PC-9 (cell line): Measurements from ENCODE around the gene MED27. TPM values are rescaled to one million over a fixed set of nuclear protein-coding genes. Genes with fewer than 3 reads are reported as not detected.

Experiments used
- BruUV-seq: library from RNA; stranded (reverse); fragments of 400-500 nt; replicated peaks from 2 replicates; lab custom pipeline; 2021; lab: Mats Ljungman, UMichigan
- CTCF ChIA-PET: fragments of 300-600 bp; sonication (Branson Sonifier 250); formaldehyde crosslinking; loops from one replicate; lab custom pipeline; 2022; ENCODE audit warnings: antibody characterized with exemption; lab: Charles Lee
- POLR2A ChIA-PET: fragments of 300-600 bp; sonication (Branson Sonifier 250); formaldehyde crosslinking; loops from one replicate; lab custom pipeline; 2022; ENCODE audit warnings: antibody characterized with exemption; ENCODE audit not compliant: unreplicated experiment; lab: Charles Lee
- DNase-seq, 2 experiments: peaks; one replicate each; pipeline versions ENCODE4 v3.0.0 to v3.0.0-alpha.2; 2015 to 2022; ENCODE audit warnings: mixed read lengths in 1 of 2
- H2AFZ ChIP-seq: fragments of 200-600 bp; sonication (generic); 2 replicates; pipeline ENCODE4 v1.8.1; 2017; ENCODE audit warnings: antibody characterized with exemption
- H3F3A ChIP-seq: fragments of 200-600 bp; sonication (generic); 2 replicates; pipeline ENCODE4 v1.8.1; 2017; ENCODE audit warnings: antibody characterized with exemption, mild to moderate bottlenecking, low read depth; ENCODE audit not compliant: insufficient read depth
- H3K27ac ChIP-seq: fragments of 200-600 bp; sonication (generic); 2 replicates; pipeline ENCODE4 v1.6.1; 2016; ENCODE audit warnings: mixed run types
- H3K27me3 ChIP-seq: fragments of 200-600 bp; sonication (generic); 2 replicates; pipeline ENCODE4 v1.6.1; 2016; ENCODE audit warnings: low read depth, mixed run types; ENCODE audit not compliant: insufficient read depth
- H3K36me3 ChIP-seq: fragments of 200-600 bp; sonication (generic); 2 replicates; pipeline ENCODE4 v1.6.1; 2016; ENCODE audit warnings: low read depth, mixed run types
- H3K4me1 ChIP-seq: fragments of 200-600 bp; sonication (generic); replicated peaks from 2 replicates; pipeline ENCODE4 v1.6.1; 2016; ENCODE audit warnings: mixed run types; ENCODE audit not compliant: insufficient read depth
- H3K4me2 ChIP-seq: fragments of 200-600 bp; sonication (generic); 2 replicates; pipeline ENCODE4 v1.6.1; 2017; ENCODE audit warnings: mixed run types
- H3K4me3 ChIP-seq: fragments of 200-600 bp; sonication (generic); 2 replicates; pipeline ENCODE4 v1.6.1; 2016; ENCODE audit warnings: mixed run types
- H3K79me2 ChIP-seq: fragments of 200-600 bp; sonication (generic); 2 replicates; pipeline ENCODE4 v1.6.1; 2017; ENCODE audit warnings: low read depth, mixed run types
- H3K9me2 ChIP-seq: fragments of 200-600 bp; sonication (generic); 2 replicates; pipeline ENCODE4 v1.8.1; 2017; ENCODE audit warnings: mild to moderate bottlenecking; ENCODE audit not compliant: insufficient read depth
- H3K9me3 ChIP-seq: fragments of 200-600 bp; sonication (generic); 2 replicates; pipeline ENCODE4 v1.8.1; 2016; ENCODE audit warnings: low read depth; ENCODE audit not compliant: insufficient read depth
- H4K20me1 ChIP-seq: fragments of 200-600 bp; sonication (generic); 2 replicates; pipeline ENCODE4 v1.8.1; 2017; ENCODE audit not compliant: insufficient read depth
- EZH2 ChIP-seq: fragments of 200-600 bp; sonication (generic); IDR thresholded peaks from 2 replicates; pipeline ENCODE4 v1.8.0; 2017; ENCODE audit warnings: antibody characterized with exemption, low read depth
- intact Hi-C: fragments of 100-400 bp; cut with micrococcal nuclease; formaldehyde crosslinking; loops from one replicate; pipeline ENCODE4 v1.10.0; 2022; ENCODE audit not compliant: unreplicated experiment
- total RNA-seq: library from RNA; stranded (reverse); gene quantifications from 2 replicates; pipeline ENCODE4 v1.2.3, GENCODE V29; 2021
- TF ChIP-seq, protein P1 (sequence below): fragments of 200-600 bp; sonication (generic); conservative IDR thresholded peaks from 2 replicates; pipeline ENCODE4 v1.6.1; 2017; ENCODE audit warnings: mixed run types, antibody characterized with exemption, mild to moderate bottlenecking, moderate library complexity

Gene MED27
- total RNA-seq, 1 experiment from 2014 or later, result 31.2 TPM

DNA sequence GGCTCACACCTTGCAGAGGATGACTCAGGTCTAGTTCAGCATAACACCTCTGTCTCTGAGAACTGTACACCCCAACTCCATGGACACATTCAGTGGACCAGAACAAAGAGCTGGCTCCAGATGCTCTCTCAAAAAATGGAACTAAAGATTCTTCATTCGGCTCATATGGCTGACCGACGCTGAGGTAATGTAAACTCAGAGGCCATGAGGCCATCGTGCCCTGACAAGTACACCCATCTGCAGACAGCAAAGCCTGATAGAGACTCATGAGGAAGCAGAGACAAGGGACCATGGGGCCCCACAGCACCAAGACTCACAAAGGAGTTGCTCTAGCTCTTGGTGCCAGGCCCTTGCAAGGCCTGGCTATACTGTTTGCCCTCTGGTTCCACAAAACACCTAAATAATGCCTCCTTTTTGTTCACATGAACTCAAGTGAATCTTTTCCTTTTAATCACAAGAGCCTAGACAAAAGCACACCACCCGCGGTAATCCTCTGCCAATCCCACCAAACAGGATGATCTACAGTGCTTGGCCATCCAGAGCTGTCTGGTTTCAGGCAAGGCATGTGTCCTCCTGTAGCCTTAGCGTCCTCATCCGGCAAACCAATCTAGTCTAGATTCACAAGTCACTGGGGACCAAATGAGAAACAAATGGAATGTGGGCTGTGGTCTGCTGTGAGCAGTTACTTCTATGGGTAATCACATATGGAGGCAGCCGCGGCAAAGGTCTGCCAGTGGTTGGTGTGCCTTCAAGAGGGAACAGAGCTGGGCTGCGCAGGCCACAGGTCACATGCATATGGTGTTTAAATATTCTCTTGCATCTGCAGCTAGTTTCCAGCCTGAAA lies 22.7 kb downstream of the MED27 start:
- 0 out of 2 replicates have a peak, but pooled peaks cover 9% of the 10 kb centered on the region for H3K79me2 ChIP-seq
- no peaks in the 10 kb centered on the region for H3K9me3 ChIP-seq
- no peak overlapping the region for H3K27ac ChIP-seq
- no peak for DNase-seq
- ChIA-PET POLR2A (no interaction called here), CTCF (no interaction called here)
- no peaks in the 10 kb centered on the region for H3K27me3 ChIP-seq
- no peaks in the 10 kb centered on the region for H3K9me2 ChIP-seq
- no TSS peak for BruUV-seq
- no peak overlapping the region for H3K4me2 ChIP-seq
- H3K4me1 ChIP-seq, result no peaks in the 10 kb centered on the region
- H3F3A ChIP-seq, result no peaks in the 10 kb centered on the region
- no peaks in the 10 kb centered on the region for H3K36me3 ChIP-seq
- intact Hi-C loops, result no loop called here
- no peak overlapping the region for H2AFZ ChIP-seq
- H4K20me1 ChIP-seq, result no peaks in the 10 kb centered on the region; the same call in none of the 2 replicates
- H3K4me3 ChIP-seq, result no peak overlapping the region
- TF ChIP-seq, protein P1, sequence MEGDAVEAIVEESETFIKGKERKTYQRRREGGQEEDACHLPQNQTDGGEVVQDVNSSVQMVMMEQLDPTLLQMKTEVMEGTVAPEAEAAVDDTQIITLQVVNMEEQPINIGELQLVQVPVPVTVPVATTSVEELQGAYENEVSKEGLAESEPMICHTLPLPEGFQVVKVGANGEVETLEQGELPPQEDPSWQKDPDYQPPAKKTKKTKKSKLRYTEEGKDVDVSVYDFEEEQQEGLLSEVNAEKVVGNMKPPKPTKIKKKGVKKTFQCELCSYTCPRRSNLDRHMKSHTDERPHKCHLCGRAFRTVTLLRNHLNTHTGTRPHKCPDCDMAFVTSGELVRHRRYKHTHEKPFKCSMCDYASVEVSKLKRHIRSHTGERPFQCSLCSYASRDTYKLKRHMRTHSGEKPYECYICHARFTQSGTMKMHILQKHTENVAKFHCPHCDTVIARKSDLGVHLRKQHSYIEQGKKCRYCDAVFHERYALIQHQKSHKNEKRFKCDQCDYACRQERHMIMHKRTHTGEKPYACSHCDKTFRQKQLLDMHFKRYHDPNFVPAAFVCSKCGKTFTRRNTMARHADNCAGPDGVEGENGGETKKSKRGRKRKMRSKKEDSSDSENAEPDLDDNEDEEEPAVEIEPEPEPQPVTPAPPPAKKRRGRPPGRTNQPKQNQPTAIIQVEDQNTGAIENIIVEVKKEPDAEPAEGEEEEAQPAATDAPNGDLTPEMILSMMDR, result no peak
- TF ChIP-seq EZH2, result no peak

DNA sequence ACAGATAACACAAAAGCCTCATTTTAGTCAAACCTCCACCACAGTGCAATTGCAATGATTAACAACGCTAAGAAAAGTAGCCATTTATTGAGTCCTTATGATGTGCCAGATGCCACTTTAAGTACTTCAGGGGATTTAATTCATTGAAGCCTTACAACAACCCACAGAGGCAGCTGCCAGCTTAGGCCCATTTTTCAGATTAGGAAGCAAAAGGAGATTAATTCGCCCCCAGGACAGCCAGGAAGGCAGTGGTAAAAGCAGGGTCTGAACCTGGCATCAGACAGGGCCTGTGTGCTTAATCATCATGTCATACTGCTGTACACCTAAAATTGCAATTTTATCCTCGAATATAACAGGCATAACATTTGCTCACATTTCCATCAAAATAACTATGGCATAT lies 23.9 kb downstream of the MED27 start:
- Histone ChIP-seq H3K27ac (no peak overlapping the region), H3K9me2 (no peaks in the 10 kb centered on the region), H3K4me3 (no peak overlapping the region), H3K4me2 (no peak overlapping the region), H3K9me3 (no peaks in the 10 kb centered on the region), H3K36me3 (no peaks in the 10 kb centered on the region), H2AFZ (no peak overlapping the region), H4K20me1 (no peaks in the 10 kb centered on the region; the same call in none of the 2 replicates), H3F3A (no peaks in the 10 kb centered on the region), H3K27me3 (no peaks in the 10 kb centered on the region), H3K4me1 (no peaks in the 10 kb centered on the region), H3K79me2 (0 out of 2 replicates have a peak, but pooled peaks cover 9% of the 10 kb centered on the region)
- intact Hi-C loops, result no loop called here
- ChIA-PET CTCF (no interaction called here), POLR2A (no interaction called here)
- no TSS peak for BruUV-seq
- TF ChIP-seq, protein P1, result no peak
- TF ChIP-seq EZH2, result no peak
- DNase-seq, result no peak

DNA sequence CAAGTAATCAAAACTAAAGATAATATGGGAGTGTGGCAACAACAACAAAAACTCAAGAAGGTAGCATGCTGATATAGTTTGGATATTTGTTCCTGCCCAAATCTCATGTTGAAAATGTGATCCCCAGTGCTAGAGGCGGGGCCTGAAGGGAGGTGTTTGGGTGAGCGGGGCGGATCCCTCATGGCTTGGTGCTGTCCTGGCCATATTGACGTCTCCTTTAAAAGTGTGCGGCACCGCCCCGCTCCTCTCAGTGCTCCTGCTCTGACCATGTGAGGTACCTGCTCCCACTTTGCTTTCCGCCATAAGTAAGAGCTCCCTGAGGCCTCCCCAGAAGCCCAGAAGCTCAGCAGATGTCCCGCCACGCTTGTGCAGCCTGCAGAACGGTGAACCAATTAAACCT lies 25.6 kb downstream of the MED27 start:
- H3K79me2 ChIP-seq, result 0 out of 2 replicates have a peak, but pooled peaks cover 6% of the 10 kb centered on the region
- no peaks in the 10 kb centered on the region for H3K36me3 ChIP-seq
- no TSS peak for BruUV-seq
- H3K9me2 ChIP-seq, result no peaks in the 10 kb centered on the region
- TF ChIP-seq, protein P1, result no peak
- TF ChIP-seq EZH2, result no peak
- H4K20me1 ChIP-seq, result no peaks in the 10 kb centered on the region; the same call in none of the 2 replicates
- H2AFZ ChIP-seq, result no peak overlapping the region
- no peaks in the 10 kb centered on the region for H3F3A ChIP-seq
- intact Hi-C loops, result no loop called here
- H3K4me1 ChIP-seq, result no peaks in the 10 kb centered on the region
- no peak overlapping the region for H3K4me3 ChIP-seq
- POLR2A ChIA-PET, result no interaction called here
- H3K27me3 ChIP-seq, result no peaks in the 10 kb centered on the region
- no peaks in the 10 kb centered on the region for H3K9me3 ChIP-seq
- CTCF ChIA-PET, result no interaction called here
- H3K27ac ChIP-seq, result no peak overlapping the region
- no peak for DNase-seq
- H3K4me2 ChIP-seq, result no peak overlapping the region
